Central memory CD4-positive, alpha-beta T cell (primary cell): ENCODE measurements around the gene KRTAP1-5.
"Not testable (repeated sequence)": the region's sequence is repeated elsewhere in the genome, so short reads cannot be mapped to it uniquely, and the experiment has no call there.

Experiments used
- DNase-seq: peaks from one replicate; pipeline ENCODE4 v3.0.0; 2022

The KRTAP1-5 gene

DNA sequence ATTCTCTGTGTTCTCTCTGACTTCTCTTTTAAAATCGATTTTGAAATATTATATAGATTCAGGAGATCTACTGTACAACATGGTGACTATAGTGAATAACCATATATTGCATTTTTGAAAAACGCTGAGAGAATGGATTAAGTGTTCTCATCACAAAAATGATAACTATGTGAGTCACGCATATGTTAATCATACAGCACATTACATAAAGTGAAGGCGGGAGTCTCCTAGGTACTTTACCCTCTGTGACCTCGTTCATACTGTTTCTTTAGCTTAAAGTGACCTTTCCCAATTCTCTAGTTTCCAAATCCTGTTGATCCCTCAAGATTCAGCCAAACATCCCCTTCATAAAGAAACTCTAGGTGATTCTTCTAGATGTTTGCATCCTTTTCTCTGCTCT, 24.2 kb downstream of the KRTAP1-5 start:
- DNase-seq: no peak

DNA sequence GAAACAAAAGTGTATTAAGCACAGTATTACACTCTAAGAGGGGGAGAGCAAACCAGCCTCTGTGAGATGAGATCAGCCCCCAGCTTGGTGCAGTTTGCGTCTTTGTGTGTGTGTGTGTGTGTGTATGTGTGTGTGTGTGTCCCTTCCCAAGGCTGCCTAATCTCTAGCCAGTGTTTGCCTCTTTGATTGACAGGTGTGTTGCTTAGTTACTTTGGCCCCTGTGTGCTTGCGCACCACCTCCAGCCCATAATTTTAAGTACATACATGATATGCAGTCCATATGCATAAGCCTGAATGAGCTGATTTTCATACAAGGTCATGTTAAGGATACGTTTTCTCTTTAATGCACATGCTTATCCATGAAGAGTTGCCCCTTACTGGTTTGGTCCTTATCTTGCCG, 25.2 kb downstream of the KRTAP1-5 start:
- no peak for DNase-seq

DNA sequence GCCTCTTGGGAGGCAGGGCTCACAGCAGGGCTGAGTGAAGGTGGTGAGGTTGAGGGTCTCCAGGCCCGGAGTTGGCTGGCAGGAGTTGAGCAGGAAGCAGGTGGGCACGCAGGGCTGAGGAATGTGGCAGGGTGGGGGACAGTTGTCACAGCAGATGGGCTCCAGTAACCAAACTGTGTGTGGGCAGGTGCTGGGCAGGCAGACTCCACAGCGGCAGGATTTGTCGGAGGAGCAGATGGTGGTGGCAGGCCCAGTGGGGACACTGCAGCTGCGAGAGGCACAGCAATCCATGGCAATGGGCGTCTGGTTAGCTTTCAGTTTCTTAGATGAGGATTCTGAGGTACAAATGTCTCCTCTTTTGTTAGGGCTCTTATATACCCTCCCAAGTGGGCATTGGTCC, 27.4 kb downstream of the KRTAP1-5 start, which contains the start of gene KRTAP3-2:
KRTAP3-2 (minus strand) TSS at position 344 of the 400 bp plus-strand sequence; CDS start at position 291, 53 bp downstream.
- not testable (repeated sequence) for DNase-seq

DNA sequence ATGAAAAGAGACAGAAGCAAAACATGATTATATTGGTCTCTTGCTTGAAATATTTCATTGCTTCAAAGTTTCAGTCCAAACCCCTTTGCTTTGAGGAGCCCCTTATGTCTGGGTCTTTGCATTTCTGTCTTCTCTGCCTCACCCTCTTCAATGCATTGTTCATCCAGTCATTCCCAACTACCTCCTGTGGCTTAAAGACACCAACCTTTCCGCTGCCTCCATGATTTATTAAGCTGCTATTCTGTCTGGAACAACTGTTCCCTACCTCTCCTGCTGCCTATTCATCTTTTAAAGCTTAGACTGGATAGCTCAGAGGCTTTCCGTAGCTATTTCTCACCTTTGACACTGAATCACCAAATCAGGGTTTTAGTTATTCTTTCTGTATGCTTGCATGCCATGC, 29.6 kb downstream of the KRTAP1-5 start:
- DNase-seq: no peak

DNA sequence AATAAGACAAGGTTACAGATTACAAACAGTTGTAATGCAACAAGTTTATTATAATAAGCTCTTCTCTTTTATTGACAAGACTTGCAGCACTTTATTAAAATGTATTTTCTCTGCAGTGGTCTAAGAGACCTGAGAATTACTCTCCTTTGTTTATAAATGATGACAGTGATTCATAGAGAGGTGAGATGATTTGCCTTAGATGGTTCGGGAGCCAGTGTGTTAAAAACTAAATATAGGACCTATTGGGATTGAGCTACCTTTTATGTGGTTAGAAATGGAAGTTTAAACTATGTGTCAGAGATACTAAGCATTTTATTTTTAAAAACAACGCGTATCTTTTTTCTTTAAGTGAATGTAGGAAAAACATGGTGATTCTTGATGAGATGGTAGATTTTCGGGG, 30.2 kb downstream of the KRTAP1-5 start:
- no peak for DNase-seq

DNA sequence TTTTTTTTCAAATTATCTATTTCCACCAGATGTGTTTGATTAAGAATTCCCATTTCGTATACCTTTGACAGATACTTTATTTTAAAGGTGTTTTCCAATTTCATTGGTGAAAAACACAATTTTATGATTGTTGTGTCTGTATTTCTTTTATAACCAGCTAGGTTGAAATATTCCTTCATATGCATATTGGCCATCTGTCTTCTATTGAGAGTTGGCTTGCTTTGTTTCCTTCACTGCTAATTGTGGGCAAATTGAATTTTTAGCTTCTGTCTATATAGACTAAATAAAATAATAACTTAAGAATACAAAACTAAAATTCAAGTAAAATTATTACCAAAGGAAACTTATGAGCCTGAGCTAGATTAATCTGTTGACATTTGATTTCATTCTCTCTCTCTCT, 31.9 kb downstream of the KRTAP1-5 start:
- no peak for DNase-seq

DNA sequence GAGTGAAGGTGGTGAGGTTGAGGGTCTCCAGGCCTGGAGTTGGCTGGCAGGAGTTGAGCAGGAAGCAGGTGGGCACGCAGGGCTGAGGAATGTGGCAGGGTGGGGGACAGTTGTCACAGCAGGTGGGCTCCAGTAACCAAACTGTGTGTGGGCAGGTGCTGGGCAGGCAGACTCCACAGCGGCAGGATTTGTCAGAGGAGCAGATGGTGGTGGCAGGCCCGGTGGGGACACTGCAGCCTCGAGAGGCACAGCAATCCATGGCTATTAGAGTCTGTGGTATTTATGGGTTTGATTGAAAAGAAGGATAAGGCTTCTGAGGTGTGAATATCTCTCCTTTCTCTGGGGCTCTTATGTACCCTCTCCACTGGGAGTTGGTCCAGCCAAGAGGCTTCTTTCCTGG, 33.2 kb downstream of the KRTAP1-5 start, which contains the start of gene KRTAP3-3:
KRTAP3-3 (minus strand) TSS at position 326 of the 400 bp plus-strand sequence; CDS start at position 259, 67 bp downstream.
- DNase-seq: no peak

DNA sequence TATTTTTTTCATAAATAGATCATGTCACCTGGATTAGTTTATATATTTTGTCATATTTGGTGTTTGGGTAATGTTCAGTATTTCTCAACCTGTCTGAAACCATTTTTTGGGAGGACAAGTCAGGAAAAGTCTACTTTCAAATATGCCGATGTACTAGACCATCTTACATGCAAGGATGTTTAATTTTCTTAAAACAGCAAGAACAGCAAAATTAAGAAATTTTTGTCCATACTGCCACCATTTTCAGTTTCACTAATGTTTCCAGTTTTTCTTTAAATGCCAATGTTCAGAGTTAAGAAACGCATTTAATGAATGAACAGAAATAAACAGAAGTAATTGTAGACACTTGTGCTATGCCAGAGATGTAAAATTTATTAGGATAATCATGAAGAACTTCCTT, 33.9 kb downstream of the KRTAP1-5 start:
- no peak for DNase-seq

DNA sequence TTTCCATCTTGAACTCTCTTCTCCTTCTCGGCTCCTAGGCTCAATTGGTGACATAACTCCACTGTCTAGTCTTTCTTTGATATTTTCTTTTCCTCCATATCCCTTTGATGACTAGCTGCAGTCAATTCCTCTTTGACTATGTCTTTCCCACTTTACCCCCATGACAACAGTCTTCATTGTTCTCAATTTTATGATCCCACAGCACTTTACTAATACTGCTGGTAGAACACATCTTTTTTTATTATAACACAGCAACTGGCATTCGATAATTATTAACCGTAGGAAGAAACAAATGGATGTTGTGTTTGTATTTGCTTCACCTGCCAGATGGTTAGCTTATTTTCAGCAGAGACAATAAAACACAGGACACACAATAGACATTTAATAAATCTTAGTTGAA, 34.3 kb downstream of the KRTAP1-5 start:
- no peak for DNase-seq

DNA sequence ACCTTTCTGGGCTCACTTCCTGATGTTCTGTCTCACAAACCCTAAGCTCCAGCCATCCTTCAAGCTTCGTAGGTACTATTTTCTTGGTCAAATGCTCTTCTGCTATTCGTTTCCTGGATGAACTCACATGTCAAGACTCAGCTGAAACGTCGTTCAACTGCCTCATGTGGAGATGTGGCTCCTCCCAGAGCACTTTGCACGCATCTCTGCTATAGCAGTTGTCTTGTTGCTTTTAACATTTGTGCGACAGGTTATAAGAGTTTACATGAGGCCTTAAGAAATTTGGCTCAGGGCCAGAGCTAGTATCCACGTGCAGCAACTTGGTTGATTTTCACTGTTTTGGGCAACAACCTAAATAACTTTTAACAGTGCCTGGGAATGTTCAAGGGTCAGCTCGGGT, 40.1 kb downstream of the KRTAP1-5 start:
- DNase-seq: no peak

DNA sequence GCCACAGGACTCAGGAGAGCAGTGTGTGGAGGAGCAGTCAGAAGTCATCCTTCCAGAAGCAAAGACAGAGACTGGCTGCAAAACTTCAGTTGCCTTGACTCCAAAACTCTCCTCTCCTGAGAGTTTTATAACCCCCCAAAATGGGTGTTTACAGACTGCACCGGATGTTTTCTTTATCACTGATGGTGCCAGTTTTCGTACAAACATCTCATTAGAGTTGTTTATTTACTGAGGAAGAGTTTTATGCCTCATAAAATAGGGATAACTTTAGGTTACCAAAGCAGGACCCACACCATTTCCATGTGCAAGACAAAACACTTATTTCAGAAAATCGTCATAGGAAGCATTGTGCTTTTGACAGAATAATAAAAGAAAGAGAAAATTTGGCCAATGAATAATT, 42.8 kb downstream of the KRTAP1-5 start, which contains the start of gene KRT40:
KRT40 (minus strand) TSS at position 101 of the 400 bp plus-strand sequence; CDS start at position 48, 53 bp downstream.
- no peak for DNase-seq

DNA sequence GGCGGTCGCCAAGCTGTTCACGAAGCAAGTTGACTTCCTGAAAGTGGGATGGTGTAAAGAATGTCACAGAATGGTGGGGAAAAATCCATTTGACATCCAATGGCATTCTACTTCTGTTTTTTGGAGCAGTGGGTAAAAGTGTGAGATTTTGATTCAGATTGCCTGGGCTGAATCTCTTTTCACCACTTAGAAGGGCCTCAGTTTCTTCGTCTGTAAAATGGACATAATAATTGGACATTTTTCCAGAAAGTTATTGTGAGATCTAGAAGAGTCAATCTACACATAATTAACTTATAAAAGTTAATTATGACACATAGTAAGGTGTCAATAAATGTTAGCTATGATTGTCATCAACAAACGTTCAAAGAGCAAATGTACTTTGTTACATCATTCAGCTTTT, 45.9 kb downstream of the KRTAP1-5 start:
- DNase-seq: no peak

DNA sequence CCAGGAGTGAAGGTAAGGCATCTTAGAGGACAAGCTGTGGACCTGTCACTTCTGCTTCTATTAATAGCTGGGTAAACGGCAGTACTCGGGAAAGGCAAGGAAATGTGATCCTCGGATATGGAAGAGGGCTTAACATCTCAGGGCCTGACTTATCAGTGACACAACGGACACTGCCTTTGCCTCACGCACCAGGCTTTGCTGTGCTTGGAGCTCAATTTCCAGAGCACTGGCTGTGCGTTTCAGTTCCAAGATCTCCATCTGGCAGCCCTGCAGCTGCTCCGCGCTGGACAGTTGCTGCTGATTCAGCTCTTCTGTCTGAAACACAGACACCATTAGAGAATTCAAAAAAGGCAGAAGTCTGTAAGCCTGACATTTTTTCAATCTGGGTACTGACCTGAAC, 46.4 kb downstream of the KRTAP1-5 start:
- DNase-seq: no peak

DNA sequence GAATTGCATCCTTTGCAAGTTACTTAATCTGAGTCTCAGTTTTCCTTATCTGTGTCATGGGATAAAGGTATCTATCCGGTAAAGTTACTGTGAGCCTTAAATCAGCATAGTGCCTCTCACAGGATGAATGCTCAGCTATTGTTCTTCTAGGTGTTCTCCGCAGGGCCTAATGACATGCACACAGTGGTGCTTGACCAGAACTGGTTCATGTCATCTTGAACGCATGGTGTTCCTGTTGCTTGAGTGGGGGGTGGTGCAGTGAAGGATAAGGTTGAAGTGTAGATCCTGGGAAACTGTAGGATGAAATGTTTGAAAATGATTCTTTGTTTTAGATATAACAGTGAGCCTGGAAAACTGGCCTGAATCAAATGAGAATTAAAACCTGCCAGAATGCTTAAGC, 46.9 kb downstream of the KRTAP1-5 start:
- no peak for DNase-seq

DNA sequence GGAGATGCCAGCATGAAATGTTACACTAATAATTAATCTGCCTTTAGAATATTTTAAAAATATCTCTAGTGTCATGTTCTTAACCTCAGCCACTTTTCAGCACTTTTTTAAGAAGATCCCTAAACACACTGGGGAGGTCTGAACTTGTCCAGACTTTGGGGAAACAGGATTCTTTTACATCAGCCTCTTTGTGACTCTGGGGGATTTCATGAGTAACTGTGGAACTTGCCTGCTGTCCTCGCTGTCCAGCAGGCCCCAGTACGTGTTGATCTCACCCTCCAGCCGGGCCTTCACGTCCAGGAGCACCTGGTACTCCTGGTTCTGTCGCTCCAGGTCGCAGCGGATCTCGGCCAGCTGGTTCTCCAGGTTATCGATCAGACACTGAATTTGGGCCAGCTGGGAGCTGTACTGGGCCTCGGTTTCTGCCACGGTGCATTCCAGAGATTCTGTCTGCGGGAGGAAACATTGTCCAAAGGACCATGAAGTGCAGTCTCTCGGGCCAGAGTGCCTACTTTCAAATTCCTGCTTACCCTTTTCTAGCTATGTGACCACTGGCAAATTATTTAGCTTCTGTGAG, 48.3 kb downstream of the KRTAP1-5 start:
- DNase-seq: no peak
